HepG2 (cell line): ENCODE measurements around the gene TXNL4A. TPM values are rescaled to one million over a fixed set of nuclear protein-coding genes. Genes with fewer than 3 reads are reported as not detected.
A peak's percentile ranks its signal among the peaks of the same experiment; 100 is the strongest.

ENCODE experiments used
- ATAC-seq: fragments of 200-7000 bp; cut with Tn5 transposase; 3 replicates; pipeline ENCODE4 v1.9.1; 2020; ENCODE audit warnings: mild to moderate bottlenecking, moderate library complexity
- BruUV-seq: library from RNA; stranded (reverse); fragments of 400-500 nt; replicated peaks from 2 replicates; lab custom pipeline; 2021; lab: Mats Ljungman, UMichigan
- CTCF ChIA-PET: fragments of 300-600 bp; formaldehyde crosslinking; extraction: SDS; loops from one replicate; lab custom pipeline; 2021; ENCODE audit warnings: low total read pairs, inconsistent platforms, low intra/inter-chr PET ratio; lab: Yijun Ruan, JAX
- POLR2A ChIA-PET: fragments of 350-600 bp; sonication (Branson Sonifier 250); formaldehyde crosslinking; loops from one replicate; lab custom pipeline; 2020; ENCODE audit warnings: antibody characterized with exemption, inconsistent platforms; lab: Yijun Ruan, JAX
- DNase-seq: peaks from one replicate; pipeline ENCODE4 v3.0.0-alpha.2; 2015; ENCODE audit warnings: low spot score
- FAIRE-seq: peaks from 3 replicates; lab custom pipeline; 2011; peaks lifted over from hg19 to GRCh38; lab: Jason Lieb, UNC
- H2AFZ ChIP-seq: one replicate; pipeline ENCODE4 v1.6.1; 2011; ENCODE audit warnings: low read length, inconsistent platforms
- H3K27ac ChIP-seq: fragments of 300-600 bp; 3 replicates; pipeline ENCODE4 v1.8.0; 2011; ENCODE audit warnings: mixed run types, mild to moderate bottlenecking, mixed read lengths, low read length, inconsistent platforms; ENCODE audit not compliant: insufficient read depth; ENCODE audit errors: extremely low read length
- H3K27me3 ChIP-seq, 2 experiments: fragments of 200-600 bp in 1 of 2; 2 replicates in 1 of 2; 3 replicates in 1 of 2; pipeline versions ENCODE4 v1.6.0 to v1.8.0; 2011; ENCODE audit warnings: low read length in 2 of 2, mild to moderate bottlenecking in 2 of 2, moderate library complexity in 2 of 2, inconsistent platforms in 1 of 2; ENCODE audit not compliant: insufficient read depth in 2 of 2, control insufficient read depth in 1 of 2
- H3K36me3 ChIP-seq, 2 experiments: fragments of 200-600 bp in 1 of 2; replicated peaks in 1 of 2; 2 replicates in 1 of 2; 3 replicates in 1 of 2; pipeline versions ENCODE4 v1.5.1 to v1.8.0; 2011; ENCODE audit warnings: low read length in 2 of 2, inconsistent platforms in 1 of 2; ENCODE audit not compliant: insufficient read depth in 2 of 2, control insufficient read depth in 1 of 2
- H3K4me1 ChIP-seq: 2 replicates; pipeline ENCODE4 v1.5.1; 2012; ENCODE audit warnings: low read length, inconsistent platforms; ENCODE audit not compliant: insufficient read depth
- H3K4me2 ChIP-seq: 2 replicates; pipeline ENCODE4 v1.6.0; 2011; ENCODE audit warnings: low read depth, low read length, inconsistent platforms
- H3K4me3 ChIP-seq, 3 experiments: fragments of 200-600 bp in 1 of 3; sonication (generic), shearing (Covaris generic) in 1 of 3; replicated peaks in 1 of 3; 2 replicates each; pipeline ENCODE4 v1.5.1; 2011 to 2016; ENCODE audit warnings: low read length in 3 of 3, inconsistent platforms in 2 of 3, low read depth in 2 of 3, mild to moderate bottlenecking in 2 of 3, control low read depth in 1 of 3, mixed read lengths in 1 of 3; ENCODE audit not compliant: insufficient read depth in 1 of 3
- H3K79me2 ChIP-seq: one replicate; pipeline ENCODE4 v1.6.1; 2011; ENCODE audit warnings: low read length, inconsistent platforms; ENCODE audit not compliant: insufficient read depth
- H3K9ac ChIP-seq: 2 replicates; pipeline ENCODE4 v1.6.0; 2011; ENCODE audit warnings: mild to moderate bottlenecking, low read depth, low read length, inconsistent platforms; ENCODE audit not compliant: insufficient read depth
- H3K9me3 ChIP-seq: 2 replicates; pipeline ENCODE4 v1.5.1; 2012; ENCODE audit warnings: mild to moderate bottlenecking, low read length
- H4K20me1 ChIP-seq: 2 replicates; pipeline ENCODE4 v1.6.0; 2011; ENCODE audit warnings: inconsistent platforms, mild to moderate bottlenecking, low read length, moderate library complexity; ENCODE audit not compliant: insufficient read depth
- FOXO1 ChIP-seq: sonication (generic); formaldehyde crosslinking; IDR thresholded peaks from 2 replicates; pipeline ENCODE4 v1.4.0; 2020; ENCODE audit warnings: missing genetic modification reagents
- HDAC2 ChIP-seq: sonication (generic); formaldehyde crosslinking; IDR thresholded peaks from 2 replicates; pipeline ENCODE4 v1.4.0; 2020; ENCODE audit warnings: missing genetic modification reagents
- HNRNPLL ChIP-seq: fragments of 200-400 bp; formaldehyde crosslinking; IDR thresholded peaks from 2 replicates; pipeline ENCODE4 v1.6.1; 2017; ENCODE audit warnings: mild to moderate bottlenecking, low read depth, low read length; ENCODE audit not compliant: poor library complexity, severe bottlenecking
- HOMEZ ChIP-seq: IDR thresholded peaks from 2 replicates; pipeline ENCODE4 v1.6.1; 2016; ENCODE audit warnings: low read depth
- KLF15 ChIP-seq: sonication (generic); formaldehyde crosslinking; IDR thresholded peaks from 2 replicates; pipeline ENCODE4 v1.8.1; 2023; ENCODE audit warnings: borderline replicate concordance, mild to moderate bottlenecking, inconsistent platforms, missing genetic modification reagents, mixed read lengths
- MBNL3 ChIP-seq: fragments of 250-450 bp; sonication (Bioruptor Pico); conservative IDR thresholded peaks from 2 replicates; pipeline ENCODE4 v1.8.0; 2022; ENCODE audit warnings: mild to moderate bottlenecking, inconsistent platforms
- MNT ChIP-seq: fragments of 450-650 bp; IDR thresholded peaks from 2 replicates; pipeline ENCODE4 v1.6.1; 2016
- RAD21 ChIP-seq: fragments of 450-650 bp; formaldehyde crosslinking; IDR thresholded peaks from 2 replicates; pipeline ENCODE4 v1.5.0; 2020; ENCODE audit warnings: mild to moderate bottlenecking
- RBFOX2 ChIP-seq: fragments of 200-400 bp; formaldehyde crosslinking; IDR thresholded peaks from 2 replicates; pipeline ENCODE4 v1.6.1; 2017; ENCODE audit warnings: low read depth, mild to moderate bottlenecking, low read length
- RELA ChIP-seq: sonication (generic); formaldehyde crosslinking; IDR thresholded peaks from 2 replicates; pipeline ENCODE4 v1.4.0; 2020; ENCODE audit warnings: missing genetic modification reagents
- TBX2 ChIP-seq: sonication (generic); formaldehyde crosslinking; IDR thresholded peaks from 2 replicates; pipeline ENCODE4 v1.5.0; 2020; ENCODE audit warnings: missing genetic modification reagents, mild to moderate bottlenecking, borderline replicate concordance
- ZNF101 ChIP-seq: sonication (generic); formaldehyde crosslinking; IDR thresholded peaks from 2 replicates; pipeline ENCODE4 v1.4.0; 2020; ENCODE audit warnings: mild to moderate bottlenecking, low read depth, missing genetic modification reagents, borderline replicate concordance
- ZNF329 ChIP-seq: sonication (generic); formaldehyde crosslinking; IDR thresholded peaks from 2 replicates; pipeline ENCODE4 v1.9.0; 2021; ENCODE audit warnings: low read depth, mild to moderate bottlenecking, missing genetic modification reagents
- ZNF724P ChIP-seq: sonication (generic); formaldehyde crosslinking; IDR thresholded peaks from 2 replicates; pipeline ENCODE4 v1.8.0; 2022; ENCODE audit warnings: missing genetic modification reagents, borderline replicate concordance
- ZNF75D ChIP-seq: sonication (generic); formaldehyde crosslinking; IDR thresholded peaks from 2 replicates; pipeline ENCODE4 v1.8.1; 2023; ENCODE audit warnings: missing genetic modification reagents, mild to moderate bottlenecking, borderline replicate concordance
- WGBS: methylation state at CpG from one replicate; pipeline ENCODE4 v1.1.6; 2017; ENCODE audit warnings: low lambda C conversion rate; 5-methylcytosine and 5-hydroxymethylcytosine counted together
- in situ Hi-C: cut with HindIII; loops from 2 replicates; pipeline ENCODE4 v1.10.0; 2017; ENCODE audit warnings: low pct_unique_long_range_greater_than_20kb; ENCODE audit not compliant: extremely low pct_ligation_motif_present
- intact Hi-C: fragments of 100-400 bp; cut with micrococcal nuclease; formaldehyde crosslinking; loops from one replicate; pipeline ENCODE4 v1.10.0; 2022; ENCODE audit not compliant: unreplicated experiment
- polyA plus RNA-seq, 8 experiments: library from polyadenylated mRNA; depleted of rRNA in 3 of 8; stranded (reverse) in 7 of 8; unstranded in 1 of 8; fragments of >200 nt; fragmentation: Illumina TruSeq in 4 of 8; extraction: Trizol in 4 of 8; gene quantifications; 2 replicates each; pipeline versions ENCODE4 v1.2.1 to v1.2.3, GENCODE V29; 2011 to 2016; ENCODE audit warnings: low read depth in 4 of 8, missing spikeins in 1 of 8, mixed read lengths in 1 of 8; ENCODE audit not compliant: insufficient read depth in 1 of 8
- total RNA-seq, 5 experiments: library from RNA; depleted of rRNA; stranded (reverse); fragments of >200 nt; fragmentation: Illumina TruSeq; extraction: Trizol; gene quantifications; 2 replicates each; pipeline ENCODE4 v1.2.3, GENCODE V29; 2016; ENCODE audit warnings: low read depth in 1 of 5
- TF ChIP-seq, protein P1 (sequence below): sonication (generic); formaldehyde crosslinking; IDR thresholded peaks from 2 replicates; pipeline ENCODE4 v1.5.1; 2020; ENCODE audit warnings: missing genetic modification reagents, mild to moderate bottlenecking, borderline replicate concordance

TXNL4A gene
- total and polyA plus RNA-seq, 2 of the 13 experiments (the other 11 are each of a cell fraction or from before 2014, with no cell fraction given): 172 to 202 TPM

DNA sequence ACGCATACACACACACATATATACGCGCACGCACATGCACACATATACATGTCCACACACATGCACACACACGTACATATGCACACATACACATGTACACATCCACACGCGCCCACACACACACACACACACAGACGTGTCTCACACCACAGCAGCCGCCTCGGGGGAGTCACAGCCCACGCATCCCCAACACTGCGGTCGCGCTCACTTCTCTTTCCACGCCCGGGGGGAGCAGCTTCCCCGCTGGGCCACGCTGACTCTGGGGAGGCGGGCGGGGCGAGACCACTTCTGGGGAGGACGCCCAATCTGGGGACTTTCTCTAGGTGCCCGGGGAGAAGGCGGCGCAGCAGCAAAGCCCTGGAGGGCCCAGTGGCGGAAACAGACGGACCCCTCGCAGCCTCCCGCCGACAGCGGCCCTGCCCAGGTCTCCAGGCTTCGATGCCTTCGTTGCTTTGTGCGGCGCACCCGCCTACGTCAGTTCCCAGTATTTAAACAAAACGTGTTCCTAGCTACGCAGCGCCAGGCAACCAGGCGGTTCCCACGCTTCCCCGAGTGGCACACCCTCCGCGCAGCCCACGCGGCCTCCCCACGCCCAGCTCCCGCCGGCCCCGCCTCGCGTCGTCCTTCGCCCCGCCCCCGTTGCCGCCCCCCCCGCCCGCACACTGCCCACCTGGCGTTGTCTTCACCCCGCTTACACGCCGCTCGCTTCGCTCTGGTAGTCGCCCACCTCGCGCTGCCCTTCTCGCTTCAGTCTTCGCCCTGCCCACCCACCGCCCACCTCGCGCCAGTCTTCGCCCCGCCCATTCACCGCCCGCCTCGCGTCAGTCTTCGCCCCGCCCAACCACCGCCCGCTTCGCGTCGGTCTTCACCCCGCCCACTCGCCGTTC lies 45.1 kb upstream of the TXNL4A start:
- Histone ChIP-seq H3K4me1 (peaks cover 37% of the 10 kb centered on the region), H3K4me3 (peak overlapping the region; percentile 72 to 90 (median 86)), H3K4me2 (peak overlapping the region; percentile 97), H3K27me3 (no peaks in the 10 kb centered on the region; a peak in 1 of 5 replicates), H3K27ac (peak overlapping the region; percentile 69), H3K79me2 (peaks cover 25% of the 10 kb centered on the region), H4K20me1 (peaks cover 7% of the 10 kb centered on the region; the same call in 1 of the 2 replicates), H2AFZ (no peak overlapping the region), H3K9ac (peak overlapping the region; percentile 80), H3K36me3 (peaks cover 6 to 11% of the 10 kb centered on the region in 2 experiments; a peak in 4 of 5 replicates), H3K9me3 (no peaks in the 10 kb centered on the region)
- CTCF ChIA-PET: interaction anchor here (1.4 kb wide), 1 partner anchor 99 kb away, joined by 3 read pairs; no protein-coding TSS in a partner anchor
- intact Hi-C loops (loop anchor here (1.0 to 2.0 kb wide), 3 partner anchors 45 to 99 kb away; partner anchors contain the start of gene TXNL4A), in situ Hi-C loops (loop anchor here (5.0 kb wide), 1 partner anchor 46 kb away; the partner anchor contains the start of gene TXNL4A)
- ATAC-seq: peak; percentile 84
- DNase-seq: no peak
- FAIRE-seq: no peak
- WGBS: 7% methylated on average over 68 of the region's 90 CpGs
- TSS peak; percentile 53 for BruUV-seq
- POLR2A ChIA-PET: interaction anchor here (0.6 to 4.5 kb wide), 23 partner anchors 10 to 129 kb away, joined by 3 to 39 read pairs (median 4); partner anchors contain the start of genes ADNP2, HSBP1L1, SLC66A2 and TXNL4A
- TF ChIP-seq MNT (peak; percentile 58), RAD21 (CRISPR knock-in tag) (peak; percentile 43; the same call in 1 of the 2 replicates), TBX2 (CRISPR knock-in tag) (peak; percentile 52; the same call in 1 of the 2 replicates), HOMEZ (CRISPR knock-in tag) (no peak), RELA (no peak), ZNF75D (CRISPR knock-in tag) (no peak), RBFOX2 (peak; percentile 50; the same call in 1 of the 2 replicates), ZNF329 (CRISPR knock-in tag) (no peak), HNRNPLL (peak; percentile 52), HDAC2 (CRISPR knock-in tag) (peak; percentile 37; the same call in 1 of the 2 replicates), MBNL3 (CRISPR knock-in tag) (no peak), KLF15 (no peak), ZNF101 (CRISPR knock-in tag) (no peak), FOXO1 (CRISPR knock-in tag) (no peak), ZNF724P (CRISPR knock-in tag) (peak; percentile 50; the same call in 1 of the 2 replicates)
- TF ChIP-seq, protein P1, sequence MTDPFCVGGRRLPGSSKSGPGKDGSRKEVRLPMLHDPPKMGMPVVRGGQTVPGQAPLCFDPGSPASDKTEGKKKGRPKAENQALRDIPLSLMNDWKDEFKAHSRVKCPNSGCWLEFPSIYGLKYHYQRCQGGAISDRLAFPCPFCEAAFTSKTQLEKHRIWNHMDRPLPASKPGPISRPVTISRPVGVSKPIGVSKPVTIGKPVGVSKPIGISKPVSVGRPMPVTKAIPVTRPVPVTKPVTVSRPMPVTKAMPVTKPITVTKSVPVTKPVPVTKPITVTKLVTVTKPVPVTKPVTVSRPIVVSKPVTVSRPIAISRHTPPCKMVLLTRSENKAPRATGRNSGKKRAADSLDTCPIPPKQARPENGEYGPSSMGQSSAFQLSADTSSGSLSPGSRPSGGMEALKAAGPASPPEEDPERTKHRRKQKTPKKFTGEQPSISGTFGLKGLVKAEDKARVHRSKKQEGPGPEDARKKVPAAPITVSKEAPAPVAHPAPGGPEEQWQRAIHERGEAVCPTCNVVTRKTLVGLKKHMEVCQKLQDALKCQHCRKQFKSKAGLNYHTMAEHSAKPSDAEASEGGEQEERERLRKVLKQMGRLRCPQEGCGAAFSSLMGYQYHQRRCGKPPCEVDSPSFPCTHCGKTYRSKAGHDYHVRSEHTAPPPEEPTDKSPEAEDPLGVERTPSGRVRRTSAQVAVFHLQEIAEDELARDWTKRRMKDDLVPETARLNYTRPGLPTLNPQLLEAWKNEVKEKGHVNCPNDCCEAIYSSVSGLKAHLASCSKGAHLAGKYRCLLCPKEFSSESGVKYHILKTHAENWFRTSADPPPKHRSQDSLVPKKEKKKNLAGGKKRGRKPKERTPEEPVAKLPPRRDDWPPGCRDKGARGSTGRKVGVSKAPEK (CRISPR knock-in tag): no peak
